ENCODE results near the gene EXO5. TPM values are rescaled to one million over a fixed set of nuclear protein-coding genes. Genes with fewer than 3 reads are reported as not detected.

Gene EXO5
- total and polyA plus RNA-seq, 2 of the 13 experiments (the other 11 are each of a cell fraction or from before 2014, with no cell fraction given): 9.9 to 20.5 TPM

DNA sequence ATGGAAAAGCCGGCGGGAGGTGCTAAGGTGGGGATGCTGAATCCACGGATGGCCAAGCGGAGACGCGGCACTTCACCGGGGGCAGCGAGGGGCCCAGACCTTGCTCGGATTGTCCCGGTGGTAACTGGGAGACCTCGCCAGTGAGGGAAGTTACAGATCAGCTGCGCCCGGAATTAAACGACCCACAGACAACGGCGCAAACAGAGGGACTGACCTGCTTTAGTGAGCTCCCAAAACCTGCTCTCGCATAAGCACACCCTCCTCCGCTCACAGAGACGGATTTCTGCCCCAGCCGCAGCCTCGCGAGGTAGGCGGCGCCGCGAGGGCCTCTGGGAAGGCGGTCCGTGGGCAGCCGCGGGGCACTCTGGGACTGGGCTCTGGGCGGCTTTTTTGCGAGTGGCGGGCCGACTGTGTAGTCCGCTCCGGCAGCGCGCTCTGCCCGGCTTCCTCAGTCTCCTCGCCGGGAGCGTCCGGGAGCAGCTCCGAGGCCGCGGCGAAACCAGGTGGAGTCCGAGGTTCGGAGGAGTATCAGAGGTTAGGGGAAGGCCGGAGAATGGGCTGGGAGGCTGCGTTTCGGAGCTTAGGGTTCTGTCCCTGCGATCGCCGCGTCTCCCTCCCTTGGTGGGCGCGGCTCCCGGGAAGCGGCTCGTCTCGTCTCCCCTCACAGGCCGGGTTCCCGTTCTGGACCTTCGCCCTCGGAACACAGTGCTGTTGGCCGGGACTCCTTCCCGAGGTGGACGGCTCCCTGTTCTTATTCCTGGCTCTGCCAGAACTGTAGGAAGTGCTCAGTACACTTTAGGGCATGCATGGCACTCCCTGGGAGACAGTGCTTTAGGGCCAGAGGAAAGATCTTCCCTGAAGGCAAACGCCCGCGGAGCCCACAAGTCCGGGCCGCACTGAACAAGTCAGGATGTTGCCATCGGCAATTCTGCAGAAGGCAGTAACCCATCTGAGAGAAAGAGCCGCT is at the start of gene EXO5 (continued):
- no peak for TF ChIP-seq SMC3 (IDR thresholded peaks at IDR 0.05; ENCODE audit: low read length)
- TF ChIP-seq ZNF670 (CRISPR knock-in tag; IDR thresholded peaks at IDR 0.05; ENCODE audit: borderline replicate concordance): 0 out of 2 replicates have a peak, but pooled peaks have one; percentile 61
- no peak for TF ChIP-seq PHB2 (IDR thresholded peaks at IDR 0.05; ENCODE audit: partially characterized antibody)
- TF ChIP-seq GABPA (IDR thresholded peaks at IDR 0.05; ENCODE audit: low read depth, low read length): no peak
- TF ChIP-seq GABPA (CRISPR knock-in tag; IDR thresholded peaks at IDR 0.05; ENCODE audit: low read depth): peak; percentile 38
- no peak for TF ChIP-seq NFYC (CRISPR knock-in tag; IDR thresholded peaks at IDR 0.05)
- TF ChIP-seq FOXA1 (IDR thresholded peaks at IDR 0.05): no peak
- TF ChIP-seq FOXA1 (CRISPR knock-in tag; IDR thresholded peaks at IDR 0.05): 0 out of 2 replicates have a peak, but pooled peaks have one; percentile 7
- TF ChIP-seq RCOR2 (CRISPR knock-in tag; IDR thresholded peaks at IDR 0.05): no peak
- TF ChIP-seq ZNF589 (CRISPR knock-in tag; conservative IDR thresholded peaks at IDR 0.05): no peak
- TF ChIP-seq HNRNPUL1 (IDR thresholded peaks at IDR 0.05; ENCODE audit: low read depth, low read length): no peak
- no peak for TF ChIP-seq ADNP (CRISPR knock-in tag; IDR thresholded peaks at IDR 0.05)
- TF ChIP-seq, protein P1, sequence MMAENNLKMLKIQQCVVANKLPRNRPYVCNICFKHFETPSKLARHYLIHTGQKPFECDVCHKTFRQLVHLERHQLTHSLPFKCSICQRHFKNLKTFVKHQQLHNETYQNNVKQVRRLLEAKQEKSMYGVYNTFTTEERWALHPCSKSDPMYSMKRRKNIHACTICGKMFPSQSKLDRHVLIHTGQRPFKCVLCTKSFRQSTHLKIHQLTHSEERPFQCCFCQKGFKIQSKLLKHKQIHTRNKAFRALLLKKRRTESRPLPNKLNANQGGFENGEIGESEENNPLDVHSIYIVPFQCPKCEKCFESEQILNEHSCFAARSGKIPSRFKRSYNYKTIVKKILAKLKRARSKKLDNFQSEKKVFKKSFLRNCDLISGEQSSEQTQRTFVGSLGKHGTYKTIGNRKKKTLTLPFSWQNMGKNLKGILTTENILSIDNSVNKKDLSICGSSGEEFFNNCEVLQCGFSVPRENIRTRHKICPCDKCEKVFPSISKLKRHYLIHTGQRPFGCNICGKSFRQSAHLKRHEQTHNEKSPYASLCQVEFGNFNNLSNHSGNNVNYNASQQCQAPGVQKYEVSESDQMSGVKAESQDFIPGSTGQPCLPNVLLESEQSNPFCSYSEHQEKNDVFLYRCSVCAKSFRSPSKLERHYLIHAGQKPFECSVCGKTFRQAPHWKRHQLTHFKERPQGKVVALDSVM (CRISPR knock-in tag; IDR thresholded peaks at IDR 0.05): no peak; the same call in 1 of the 2 replicates
- 0 out of 2 replicates have a peak, but pooled peaks have one; percentile 25 for TF ChIP-seq ZBTB7B (CRISPR knock-in tag; IDR thresholded peaks at IDR 0.05)
- no peak for TF ChIP-seq ZNF335 (CRISPR knock-in tag; IDR thresholded peaks at IDR 0.05)
- TF ChIP-seq NCOA5 (CRISPR knock-in tag; IDR thresholded peaks at IDR 0.05): no peak
- peak; percentile 75; the same call in 1 of the 2 replicates for TF ChIP-seq ZNF225 (CRISPR knock-in tag; IDR thresholded peaks at IDR 0.05)
- TF ChIP-seq, protein P2, sequence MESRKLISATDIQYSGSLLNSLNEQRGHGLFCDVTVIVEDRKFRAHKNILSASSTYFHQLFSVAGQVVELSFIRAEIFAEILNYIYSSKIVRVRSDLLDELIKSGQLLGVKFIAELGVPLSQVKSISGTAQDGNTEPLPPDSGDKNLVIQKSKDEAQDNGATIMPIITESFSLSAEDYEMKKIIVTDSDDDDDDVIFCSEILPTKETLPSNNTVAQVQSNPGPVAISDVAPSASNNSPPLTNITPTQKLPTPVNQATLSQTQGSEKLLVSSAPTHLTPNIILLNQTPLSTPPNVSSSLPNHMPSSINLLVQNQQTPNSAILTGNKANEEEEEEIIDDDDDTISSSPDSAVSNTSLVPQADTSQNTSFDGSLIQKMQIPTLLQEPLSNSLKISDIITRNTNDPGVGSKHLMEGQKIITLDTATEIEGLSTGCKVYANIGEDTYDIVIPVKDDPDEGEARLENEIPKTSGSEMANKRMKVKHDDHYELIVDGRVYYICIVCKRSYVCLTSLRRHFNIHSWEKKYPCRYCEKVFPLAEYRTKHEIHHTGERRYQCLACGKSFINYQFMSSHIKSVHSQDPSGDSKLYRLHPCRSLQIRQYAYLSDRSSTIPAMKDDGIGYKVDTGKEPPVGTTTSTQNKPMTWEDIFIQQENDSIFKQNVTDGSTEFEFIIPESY (CRISPR knock-in tag; IDR thresholded peaks at IDR 0.05): no peak
- no peak for TF ChIP-seq SP2 (CRISPR knock-in tag; IDR thresholded peaks at IDR 0.05)
- TF ChIP-seq ZNF160 (CRISPR knock-in tag; IDR thresholded peaks at IDR 0.05): 0 out of 2 replicates have a peak, but pooled peaks have one; percentile 72
- TF ChIP-seq ZKSCAN1 (IDR thresholded peaks at IDR 0.05; ENCODE audit: low read length): no peak
- TF ChIP-seq GABPB1 (CRISPR knock-in tag; IDR thresholded peaks at IDR 0.05): peak; percentile 85
- peak; percentile 72; the same call in 1 of the 2 replicates for TF ChIP-seq ZNF792 (CRISPR knock-in tag; IDR thresholded peaks at IDR 0.05)
- no peak for TF ChIP-seq ZNF510 (CRISPR knock-in tag; IDR thresholded peaks at IDR 0.05; ENCODE audit: low read depth)
- TF ChIP-seq, protein P3, sequence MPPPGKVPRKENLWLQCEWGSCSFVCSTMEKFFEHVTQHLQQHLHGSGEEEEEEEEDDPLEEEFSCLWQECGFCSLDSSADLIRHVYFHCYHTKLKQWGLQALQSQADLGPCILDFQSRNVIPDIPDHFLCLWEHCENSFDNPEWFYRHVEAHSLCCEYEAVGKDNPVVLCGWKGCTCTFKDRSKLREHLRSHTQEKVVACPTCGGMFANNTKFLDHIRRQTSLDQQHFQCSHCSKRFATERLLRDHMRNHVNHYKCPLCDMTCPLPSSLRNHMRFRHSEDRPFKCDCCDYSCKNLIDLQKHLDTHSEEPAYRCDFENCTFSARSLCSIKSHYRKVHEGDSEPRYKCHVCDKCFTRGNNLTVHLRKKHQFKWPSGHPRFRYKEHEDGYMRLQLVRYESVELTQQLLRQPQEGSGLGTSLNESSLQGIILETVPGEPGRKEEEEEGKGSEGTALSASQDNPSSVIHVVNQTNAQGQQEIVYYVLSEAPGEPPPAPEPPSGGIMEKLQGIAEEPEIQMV (CRISPR knock-in tag; IDR thresholded peaks at IDR 0.05; ENCODE audit: low read depth): 0 out of 2 replicates have a peak, but pooled peaks have one; percentile 76
- 0 out of 2 replicates have a peak, but pooled peaks have one; percentile 3 for TF ChIP-seq STAG1 (CRISPR knock-in tag; IDR thresholded peaks at IDR 0.05)
- TF ChIP-seq DR1 (CRISPR knock-in tag; IDR thresholded peaks at IDR 0.05): peak; percentile 93
- TF ChIP-seq KDM5B (CRISPR knock-in tag; IDR thresholded peaks at IDR 0.05; ENCODE audit: borderline replicate concordance): peak; percentile 95
